Middle frontal gyrus (tissue), 1 donor: ENCODE data around the gene CCDC187.
"Not testable (repeated sequence)": the region's sequence is repeated elsewhere in the genome, so short reads cannot be mapped to it uniquely, and the experiment has no call there.

Experiments
- DNase-seq: peaks from one replicate; pipeline ENCODE4 v3.0.0-alpha.2; 2015; ENCODE audit warnings: low spot score; ENCODE audit errors: extremely low spot score

CCDC187 gene

DNA sequence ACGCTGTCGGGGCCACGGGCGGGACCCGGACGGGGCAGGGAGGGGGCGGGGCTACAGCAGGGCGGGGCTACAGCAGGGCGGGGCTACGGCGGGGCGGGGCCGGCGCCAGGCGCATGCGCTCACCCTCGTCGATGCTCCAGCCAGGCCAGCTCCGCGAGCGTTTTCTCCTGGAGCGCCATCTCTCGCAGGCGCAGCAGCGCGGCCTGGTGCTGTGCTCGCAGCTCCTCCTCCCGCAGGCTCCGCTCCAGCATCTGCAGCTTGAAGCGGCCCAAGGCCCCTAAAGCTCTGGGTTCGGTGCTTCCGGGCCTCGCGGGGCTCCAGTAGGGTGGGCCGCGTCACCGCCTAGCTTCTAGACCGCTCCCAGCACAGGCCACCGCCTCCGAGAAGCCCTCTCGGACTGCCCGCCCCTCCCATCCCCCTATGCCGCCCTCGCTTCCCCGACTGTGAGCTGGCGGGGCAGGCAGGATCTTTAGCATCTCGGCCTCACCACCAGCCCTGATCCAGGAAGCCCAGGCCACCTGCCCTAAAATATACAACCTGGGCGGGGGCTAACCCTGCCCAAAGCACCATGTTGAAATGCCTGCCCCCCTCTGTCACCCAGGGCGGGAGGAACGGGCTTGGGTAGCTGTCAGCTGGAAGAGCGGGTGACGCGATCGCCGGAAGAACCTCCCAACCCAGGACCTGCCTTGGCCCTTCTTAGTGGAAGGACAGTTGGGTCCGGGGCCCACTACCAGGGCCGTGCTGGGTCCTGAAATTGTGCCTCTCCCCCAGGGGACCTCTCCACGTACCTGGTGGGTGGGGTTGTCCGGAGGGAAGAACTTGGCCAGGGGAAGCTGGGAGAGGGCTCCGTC is 36.4 kb downstream of the CCDC187 start:
- peak; percentile 68 for DNase-seq

DNA sequence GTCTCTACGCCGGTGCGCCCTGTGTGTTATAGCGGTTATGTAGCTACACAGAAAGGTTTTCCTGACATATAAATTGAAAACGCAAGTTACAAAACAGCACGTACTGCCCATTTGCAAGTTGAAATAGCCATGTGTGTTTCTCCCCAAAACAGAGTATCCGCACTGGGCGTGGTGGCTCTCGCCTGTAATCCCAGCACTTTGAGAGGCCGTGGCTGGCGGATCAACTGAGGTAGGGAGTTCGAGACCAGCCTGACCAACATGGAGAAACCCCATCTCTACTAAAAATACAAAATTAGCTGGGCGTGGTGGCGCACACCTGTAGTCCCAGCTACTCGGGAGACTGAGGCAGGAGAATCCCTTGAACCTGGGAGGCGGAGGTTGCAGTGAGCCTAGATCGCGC is 37.3 kb downstream of the CCDC187 start:
- DNase-seq: not testable (repeated sequence)

DNA sequence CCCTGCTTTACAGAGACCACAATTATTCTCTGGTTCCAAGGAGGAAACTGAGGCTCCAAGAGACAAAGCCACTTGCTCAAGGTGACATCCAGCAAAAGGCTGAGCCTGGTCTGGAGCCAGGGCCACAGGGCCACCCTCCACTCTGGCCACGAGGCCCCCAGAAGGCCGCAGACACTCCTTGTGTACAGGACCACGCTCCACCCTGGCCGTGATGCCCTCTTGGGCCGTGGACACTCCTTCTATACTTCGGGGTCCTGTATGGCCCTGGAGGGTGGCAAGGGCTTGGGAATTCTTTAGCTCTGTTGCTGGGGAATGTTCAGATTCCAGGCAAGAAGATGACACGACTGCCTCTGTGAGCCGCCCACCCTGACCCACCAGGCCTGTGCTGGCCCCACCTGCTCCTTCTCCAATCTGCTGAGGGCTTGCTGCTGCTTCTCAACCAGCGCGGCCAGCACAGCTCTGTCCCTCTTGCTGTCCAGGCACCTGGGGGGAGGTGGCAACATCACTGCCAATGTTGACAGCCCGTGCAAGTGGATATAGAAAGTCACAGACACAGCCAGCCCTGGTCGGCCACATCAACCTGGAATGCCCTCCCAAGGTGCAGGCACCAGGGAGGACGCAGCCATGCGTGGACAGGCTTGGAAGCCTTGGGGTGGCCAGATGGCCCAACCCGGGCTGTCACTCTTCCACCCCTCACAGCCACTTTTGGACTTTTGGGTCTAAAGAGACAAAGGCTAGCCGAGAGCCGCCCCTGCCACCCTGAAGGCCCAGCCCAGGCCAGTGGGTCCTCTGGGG is 38.1 kb downstream of the CCDC187 start:
- no peak for DNase-seq

DNA sequence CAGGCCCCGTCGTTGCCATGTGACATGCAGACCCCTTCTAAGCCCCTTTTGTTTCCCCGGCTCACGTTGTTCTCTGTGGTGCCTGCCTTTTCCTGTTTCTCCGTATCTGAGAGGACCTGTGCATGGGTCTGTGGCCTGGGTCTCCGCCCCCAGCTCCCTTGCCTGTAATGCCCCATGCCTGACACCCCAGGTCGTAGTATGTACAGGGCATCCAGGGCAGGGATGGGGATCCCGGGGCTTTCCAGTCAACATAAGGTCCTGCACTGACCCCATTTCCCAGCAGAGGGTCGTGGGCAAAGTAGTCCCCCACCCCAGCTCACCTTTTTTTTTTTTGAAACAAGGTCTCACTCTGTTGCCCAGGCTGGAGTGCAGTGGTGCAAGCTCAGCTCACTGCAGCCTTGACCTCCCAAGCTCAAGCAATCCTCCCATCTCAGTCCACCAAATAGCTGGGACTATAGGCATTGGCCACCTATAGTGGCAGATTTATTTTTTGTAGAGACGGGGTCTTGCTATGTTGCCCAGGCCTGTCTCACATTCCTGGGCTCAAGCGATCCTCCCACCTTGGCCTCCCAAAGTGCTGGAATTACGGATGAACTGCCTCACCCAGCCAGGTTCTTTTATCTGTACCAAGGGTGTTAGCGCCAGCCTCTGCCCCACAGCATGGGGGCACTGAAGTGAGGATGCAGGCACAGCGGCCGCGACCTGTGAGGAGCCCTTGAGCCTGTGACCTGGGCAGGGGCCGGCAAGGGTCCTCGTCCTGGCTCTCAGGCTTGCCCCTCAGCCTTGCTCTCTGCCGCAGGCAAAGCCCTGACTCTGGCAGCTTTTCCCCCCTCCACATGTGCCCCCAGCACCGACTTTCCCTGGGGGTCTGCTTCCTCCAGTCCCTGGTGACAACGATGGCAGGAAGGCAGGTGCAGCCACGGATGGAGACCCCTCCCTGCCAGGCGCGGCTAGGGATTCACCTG is 39.2 kb downstream of the CCDC187 start:
- no peak for DNase-seq

DNA sequence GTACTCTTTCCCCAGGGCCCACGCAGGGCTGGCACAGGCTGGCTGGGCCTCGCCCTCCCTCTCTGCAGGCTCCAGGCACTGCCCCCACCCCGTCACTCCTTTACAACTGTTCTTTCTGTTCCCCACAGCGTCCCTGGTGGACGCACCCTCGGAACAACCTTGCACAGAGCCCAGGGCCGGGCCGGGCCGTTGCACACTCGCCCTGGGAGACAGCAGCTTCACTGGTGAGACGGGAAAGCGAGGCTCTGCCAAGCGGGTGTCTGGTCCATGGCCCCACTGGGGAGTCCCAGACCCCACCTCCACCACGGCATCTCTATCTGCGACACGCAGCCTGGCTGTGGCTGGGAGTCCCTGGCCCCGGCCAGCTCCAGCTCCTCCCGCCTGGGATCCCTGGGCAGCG is 39.9 kb downstream of the CCDC187 start:
- no peak for DNase-seq

DNA sequence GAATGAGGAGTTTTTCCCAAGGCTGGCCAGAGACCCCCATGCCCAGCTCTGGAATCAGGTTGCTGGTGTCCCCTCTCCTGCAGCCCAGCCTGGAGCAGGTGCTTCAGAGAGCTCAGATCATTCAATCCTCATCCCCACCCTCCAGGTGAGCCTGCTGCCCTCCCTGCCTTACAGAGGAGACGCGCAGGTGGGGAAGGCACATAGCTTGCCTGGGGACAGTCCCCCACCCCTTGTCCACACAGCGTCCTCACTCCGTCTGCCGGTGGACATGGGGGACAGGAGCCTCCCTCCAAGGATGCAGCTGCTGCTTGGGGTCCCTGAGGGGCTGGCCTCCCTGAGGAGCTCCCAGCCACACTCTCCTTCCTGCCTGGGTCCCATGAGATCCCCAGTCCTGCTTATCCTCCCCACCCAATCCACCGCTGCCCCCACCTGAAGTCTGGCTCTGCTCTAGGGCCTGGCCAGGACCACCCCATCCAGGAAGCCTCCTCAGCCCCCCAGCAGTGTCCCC is 41.2 kb downstream of the CCDC187 start:
- DNase-seq: no peak

DNA sequence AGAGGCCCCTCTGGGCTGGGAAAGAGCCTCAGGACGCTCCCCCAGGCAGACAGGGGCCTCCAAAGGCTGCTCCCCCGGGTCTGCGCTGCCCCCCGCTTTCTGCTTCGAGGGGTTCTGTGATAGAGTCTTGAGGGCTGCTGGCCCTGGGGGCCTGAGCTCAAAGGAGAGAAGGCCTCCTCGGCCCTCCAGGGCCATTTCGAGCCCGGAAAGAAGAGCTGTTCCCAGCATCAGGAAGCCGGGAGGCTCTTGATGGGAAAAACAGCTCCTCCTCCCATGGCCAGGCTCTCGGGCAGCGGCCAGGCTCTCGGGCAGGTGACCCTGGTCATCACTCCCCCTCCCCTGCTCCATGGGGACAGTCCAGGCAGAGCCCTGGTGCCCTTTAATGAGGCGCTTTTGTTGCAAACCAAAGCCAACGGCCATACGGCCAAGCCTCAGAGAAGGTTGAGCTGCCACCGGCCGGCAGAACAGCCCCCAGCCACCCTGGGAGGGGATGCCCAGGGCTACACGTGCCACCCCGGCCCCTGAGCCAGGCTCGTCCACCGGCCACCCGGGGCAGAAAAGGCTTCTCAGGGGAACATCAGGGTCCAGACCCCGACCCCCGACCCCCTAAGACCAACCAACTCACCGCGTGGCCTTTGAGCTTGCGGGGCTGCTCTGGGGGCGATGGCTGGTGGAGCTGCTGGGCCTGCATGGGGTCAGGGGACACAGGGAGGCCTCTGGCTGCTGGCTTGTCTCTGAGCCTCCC is 42.0 kb downstream of the CCDC187 start:
- no peak for DNase-seq

DNA sequence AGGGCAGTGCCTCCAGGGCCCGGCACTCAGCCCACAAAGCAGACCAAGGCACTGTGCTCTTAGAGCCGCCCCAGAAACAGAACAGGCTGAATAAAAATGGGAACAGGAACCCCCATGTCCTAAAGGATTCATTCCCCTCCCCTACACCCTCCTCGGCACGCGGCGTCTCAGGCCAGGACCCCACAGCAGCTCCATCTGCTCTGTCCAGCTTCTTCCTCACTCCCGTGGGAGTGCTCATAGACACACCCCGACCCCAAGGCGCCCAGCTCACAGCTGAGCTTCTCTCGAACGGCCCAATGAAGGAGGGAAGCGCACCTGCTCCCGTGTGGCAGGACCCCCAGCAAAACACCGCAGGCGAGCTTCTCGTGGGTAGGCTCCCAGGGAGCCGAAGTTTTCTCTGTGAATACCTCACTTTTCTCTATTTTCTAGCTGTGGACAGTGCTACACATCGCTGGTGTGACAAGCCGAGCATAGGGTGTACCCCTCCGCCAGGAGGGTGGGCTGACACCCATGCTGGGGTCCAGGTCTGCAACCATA is 42.9 kb downstream of the CCDC187 start:
- DNase-seq: no peak

DNA sequence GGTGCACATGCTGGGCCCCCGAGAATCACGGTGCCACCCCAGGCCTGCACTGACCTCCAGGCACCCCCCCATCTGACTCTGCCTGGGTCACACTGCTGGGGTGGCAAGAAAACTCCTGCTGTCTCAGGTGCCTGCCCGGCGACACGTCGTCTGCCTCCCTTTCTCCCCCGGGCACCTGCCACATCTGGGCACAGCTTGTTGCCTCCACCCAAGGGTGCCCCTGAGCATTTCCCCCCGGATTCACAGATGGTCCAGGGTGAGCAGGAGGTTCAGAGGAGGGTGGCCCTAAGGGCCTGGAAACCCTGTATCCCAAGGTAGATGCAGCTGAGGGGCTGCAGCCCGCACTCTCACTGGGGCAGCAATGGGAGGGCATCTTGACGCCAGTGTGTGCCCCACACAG is 43.4 kb downstream of the CCDC187 start:
- DNase-seq: no peak

DNA sequence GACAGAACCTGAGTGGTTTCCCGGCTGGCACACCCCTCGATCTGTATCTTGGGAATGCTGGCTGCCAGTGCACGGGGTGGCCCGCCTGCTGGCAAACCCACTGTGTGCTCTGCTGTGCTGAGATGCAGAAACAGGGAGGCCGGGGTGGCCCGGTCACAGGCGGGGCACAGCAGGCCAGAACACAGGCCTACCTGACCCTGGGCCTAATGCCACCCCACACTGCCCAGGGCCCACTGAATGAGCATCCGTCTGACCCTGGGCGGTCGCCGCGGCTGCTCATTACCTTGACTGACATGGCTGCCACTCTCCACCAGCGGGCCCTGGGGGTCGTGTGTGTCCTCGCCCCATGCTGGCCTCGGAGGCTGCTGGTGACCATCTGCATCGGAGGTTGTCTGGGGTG is 44.1 kb downstream of the CCDC187 start:
- DNase-seq: no peak

DNA sequence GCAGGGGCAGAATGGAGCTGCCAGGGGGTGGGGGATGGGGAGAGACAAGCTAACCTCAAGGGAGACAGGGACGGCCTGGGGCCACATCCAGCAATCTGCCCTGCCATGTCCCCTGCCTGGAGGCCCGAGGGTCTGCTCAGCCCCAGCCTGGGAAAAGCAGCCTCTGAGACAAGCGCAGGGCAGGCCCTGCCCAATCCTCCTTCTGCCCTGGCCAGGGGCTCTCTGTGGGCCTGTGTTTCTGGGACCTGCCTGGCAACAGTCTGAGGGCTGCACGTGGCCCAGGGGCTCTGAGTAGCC is 44.4 kb downstream of the CCDC187 start:
- no peak for DNase-seq

DNA sequence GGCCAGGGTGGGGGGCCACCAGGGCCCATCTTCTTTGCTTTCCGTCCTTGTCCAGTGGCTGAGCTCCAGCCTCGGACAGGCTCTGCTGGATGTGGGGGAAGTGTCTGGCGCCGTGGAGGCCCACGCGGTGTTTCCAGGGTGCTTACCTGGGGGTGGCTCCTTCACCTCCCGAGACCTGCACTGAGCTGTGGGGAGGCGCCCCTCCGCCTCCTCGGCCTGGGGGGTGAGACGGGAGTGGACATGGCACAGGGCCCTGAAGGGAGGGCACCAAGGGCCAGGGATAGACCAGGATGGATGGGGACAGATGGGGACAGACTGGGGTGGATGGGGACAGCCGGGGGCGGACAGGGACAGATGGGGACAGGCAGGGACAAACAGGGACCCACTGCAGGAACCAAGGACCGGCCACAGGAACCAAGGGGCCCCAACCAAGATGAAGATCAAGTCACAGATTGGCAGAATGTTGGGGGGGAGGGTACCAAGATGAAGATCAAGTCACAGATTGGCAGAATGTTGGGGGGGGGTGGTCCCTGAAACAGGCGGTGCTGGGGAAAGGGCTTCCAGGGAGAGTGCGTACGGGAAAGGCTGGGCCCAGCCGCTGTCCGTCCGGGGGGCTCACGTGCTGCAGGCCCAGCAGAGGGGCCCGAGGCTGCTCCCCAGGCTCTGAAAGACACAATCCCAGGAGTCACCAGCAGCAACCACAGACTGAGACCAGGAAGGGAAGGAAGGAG is 44.9 kb downstream of the CCDC187 start:
- DNase-seq: no peak

DNA sequence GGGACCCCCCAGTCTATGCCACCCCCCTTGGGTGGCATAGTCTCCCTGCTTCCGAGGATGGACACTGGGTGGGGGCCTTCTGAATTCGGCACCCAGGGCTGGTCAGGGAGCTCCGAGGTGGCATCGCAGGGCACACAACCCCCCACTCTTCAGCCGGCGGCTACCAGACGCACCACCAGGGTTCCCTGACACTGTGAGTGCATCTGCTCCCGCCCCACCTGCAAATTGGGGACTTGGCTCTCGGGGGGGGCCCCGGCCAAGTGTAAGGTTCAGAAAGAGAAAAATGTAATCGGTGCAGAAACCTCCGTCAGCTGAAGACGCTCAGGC is 45.6 kb downstream of the CCDC187 start:
- no peak for DNase-seq

DNA sequence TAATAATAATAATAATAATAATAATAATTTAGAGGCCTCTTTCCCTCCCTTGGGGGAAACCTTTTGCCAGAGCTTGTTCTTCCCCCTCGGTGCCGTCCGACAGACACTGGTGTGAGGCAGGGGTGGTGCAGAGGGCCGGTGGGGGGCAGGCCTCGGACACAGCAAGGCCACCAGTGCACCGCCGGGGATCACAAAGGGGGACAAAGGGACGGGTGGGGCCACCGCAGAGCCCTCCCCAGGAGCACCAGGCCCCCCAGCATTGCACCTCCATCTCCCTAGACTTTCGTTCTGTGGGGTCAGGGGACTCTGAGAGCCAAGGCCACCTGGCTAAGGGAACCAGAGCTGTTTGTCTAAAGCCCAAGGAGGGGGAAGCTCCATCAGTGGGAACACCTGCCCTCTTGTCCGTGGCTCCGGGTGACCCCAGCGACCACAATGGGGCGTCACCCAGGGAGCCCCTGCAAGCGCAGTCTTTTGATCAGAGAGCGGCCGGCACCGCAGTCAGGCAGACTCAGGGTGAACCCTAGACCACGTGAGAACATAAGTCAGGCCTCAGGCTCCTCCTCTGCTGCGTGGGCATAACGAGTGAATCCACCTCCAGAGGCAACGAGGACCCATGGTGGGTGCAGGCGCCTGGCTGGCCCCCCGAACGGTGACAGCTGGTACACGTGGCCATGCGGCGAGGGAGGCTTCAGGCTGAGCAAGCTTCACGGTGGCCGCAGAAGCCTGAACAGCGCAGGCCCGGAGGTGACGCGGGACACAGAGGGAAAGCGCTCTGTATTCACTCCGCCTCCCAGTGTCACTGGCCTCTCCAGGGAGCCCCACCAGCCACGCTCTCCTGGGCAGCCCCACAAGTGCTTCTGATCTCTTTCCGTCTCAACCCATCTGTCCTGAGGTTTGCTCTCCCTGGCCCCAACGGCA is 46.3 kb downstream of the CCDC187 start:
- no peak for DNase-seq

DNA sequence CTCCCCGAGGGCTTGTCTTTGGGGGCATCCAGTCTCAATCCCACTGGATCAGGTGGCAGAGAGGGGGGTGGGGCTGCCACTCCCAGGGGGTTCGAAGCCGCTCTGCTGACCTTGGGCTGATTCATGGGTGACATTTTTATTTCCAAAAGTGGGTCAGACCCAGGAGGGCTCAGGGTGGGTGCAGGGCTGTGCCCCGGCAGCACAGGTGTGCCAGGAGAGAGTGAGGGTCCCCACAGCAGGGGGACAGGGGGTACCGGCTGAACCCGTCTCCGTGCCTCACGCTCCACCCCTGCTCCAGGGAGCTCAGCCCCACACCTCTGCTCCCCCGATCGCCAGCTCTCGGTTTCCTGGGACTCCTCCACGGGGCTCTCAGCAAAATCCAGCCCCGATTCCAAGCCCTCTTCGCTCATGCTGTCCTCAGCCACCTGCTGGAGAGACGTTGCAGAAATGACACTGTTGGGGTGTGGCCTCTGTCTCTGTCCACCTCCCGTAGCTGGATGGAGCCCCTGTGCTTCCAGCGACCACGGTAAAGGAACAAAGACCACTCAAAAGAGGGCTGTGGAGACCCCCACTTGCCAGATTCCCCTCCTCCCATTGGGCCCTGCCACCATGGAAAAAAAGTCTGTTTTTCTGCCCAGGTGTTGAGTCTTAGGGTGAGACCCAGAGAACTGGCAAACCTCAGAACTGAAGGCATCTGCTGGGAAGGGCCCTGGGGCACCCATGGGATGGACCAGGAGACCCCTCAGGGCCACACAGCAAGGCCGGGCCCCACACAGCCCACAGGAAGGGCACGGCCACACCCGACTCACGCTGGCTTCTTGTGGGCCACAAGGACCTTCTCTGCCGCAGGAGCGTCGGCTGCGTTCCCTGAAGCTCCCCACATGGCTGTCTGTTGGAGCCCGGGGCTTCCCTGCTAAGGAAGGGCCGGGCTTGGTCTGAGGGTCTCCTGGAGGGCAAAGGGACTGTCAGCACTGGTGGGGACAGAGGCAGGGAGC is 47.7 kb downstream of the CCDC187 start:
- DNase-seq: no peak

DNA sequence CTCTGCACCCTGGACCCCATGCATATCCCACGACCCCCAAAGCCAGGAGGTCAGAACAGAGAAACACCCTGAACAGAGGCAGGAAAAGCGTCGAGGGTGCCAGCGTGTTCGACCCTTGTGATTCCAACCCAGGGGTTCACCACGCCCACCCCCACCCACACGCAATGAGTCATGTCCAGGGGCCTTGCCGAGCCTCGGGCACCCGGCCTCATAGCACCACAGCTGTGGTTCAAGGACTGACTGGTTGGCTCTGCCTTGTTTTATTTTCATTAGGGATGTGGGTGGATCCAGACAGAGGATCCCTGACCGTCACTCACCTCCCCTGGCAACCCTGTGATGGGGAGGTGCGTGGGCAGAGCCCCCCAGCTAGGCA is 48.7 kb downstream of the CCDC187 start:
- DNase-seq: no peak

DNA sequence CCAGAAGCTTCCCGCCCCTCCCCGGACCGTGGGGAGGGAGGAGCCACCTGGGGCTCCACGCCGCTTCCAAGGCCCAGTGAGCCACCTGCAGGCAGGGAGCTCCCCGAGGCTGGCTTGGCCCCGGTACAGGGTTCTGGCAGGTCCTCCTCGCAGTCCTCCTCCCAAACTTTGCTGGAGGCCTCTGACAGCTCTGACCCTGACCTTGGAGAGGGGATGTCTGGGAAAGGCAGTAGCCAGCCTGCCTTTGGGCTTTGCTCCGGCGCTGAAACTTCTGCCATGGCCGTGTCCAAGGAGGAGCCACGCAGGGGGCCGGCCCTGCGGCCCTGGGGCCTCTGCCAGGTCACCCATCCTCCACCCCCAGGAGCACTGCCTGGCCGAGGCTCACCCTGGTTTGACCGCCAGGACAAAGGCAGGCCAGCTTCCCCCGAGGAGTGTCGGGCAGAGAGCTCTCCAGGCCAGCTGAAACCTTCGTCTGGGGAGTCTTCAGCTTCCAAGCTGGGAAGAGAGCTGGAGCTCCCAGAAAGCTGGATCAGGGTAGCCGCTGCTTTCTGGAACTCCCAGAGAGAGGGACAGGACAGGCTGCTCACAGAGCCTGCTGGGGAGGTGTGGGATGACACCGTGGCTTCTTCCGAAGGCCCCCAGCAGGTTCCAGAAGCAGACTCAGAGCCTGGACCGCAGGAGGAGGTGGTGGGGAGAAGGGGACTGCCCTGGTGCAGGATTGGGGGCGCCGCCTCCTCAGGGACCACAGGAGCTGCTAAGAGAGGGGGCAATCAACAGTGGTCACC is 49.3 kb downstream of the CCDC187 start:
- DNase-seq: no peak
